Activated CD4-positive, alpha-beta T cell treated with anti-CD3 and anti-CD28 coated beads, Interleukin-2, amount 50 U/mL, for 16 hours (primary cell): ENCODE measurements around the gene CD248.
A peak's percentile ranks its signal among the peaks of the same experiment; 100 is the strongest.

Source experiments
- DNase-seq: peaks from one replicate; pipeline ENCODE4 v3.0.0-alpha.2; 2020

Gene CD248

DNA sequence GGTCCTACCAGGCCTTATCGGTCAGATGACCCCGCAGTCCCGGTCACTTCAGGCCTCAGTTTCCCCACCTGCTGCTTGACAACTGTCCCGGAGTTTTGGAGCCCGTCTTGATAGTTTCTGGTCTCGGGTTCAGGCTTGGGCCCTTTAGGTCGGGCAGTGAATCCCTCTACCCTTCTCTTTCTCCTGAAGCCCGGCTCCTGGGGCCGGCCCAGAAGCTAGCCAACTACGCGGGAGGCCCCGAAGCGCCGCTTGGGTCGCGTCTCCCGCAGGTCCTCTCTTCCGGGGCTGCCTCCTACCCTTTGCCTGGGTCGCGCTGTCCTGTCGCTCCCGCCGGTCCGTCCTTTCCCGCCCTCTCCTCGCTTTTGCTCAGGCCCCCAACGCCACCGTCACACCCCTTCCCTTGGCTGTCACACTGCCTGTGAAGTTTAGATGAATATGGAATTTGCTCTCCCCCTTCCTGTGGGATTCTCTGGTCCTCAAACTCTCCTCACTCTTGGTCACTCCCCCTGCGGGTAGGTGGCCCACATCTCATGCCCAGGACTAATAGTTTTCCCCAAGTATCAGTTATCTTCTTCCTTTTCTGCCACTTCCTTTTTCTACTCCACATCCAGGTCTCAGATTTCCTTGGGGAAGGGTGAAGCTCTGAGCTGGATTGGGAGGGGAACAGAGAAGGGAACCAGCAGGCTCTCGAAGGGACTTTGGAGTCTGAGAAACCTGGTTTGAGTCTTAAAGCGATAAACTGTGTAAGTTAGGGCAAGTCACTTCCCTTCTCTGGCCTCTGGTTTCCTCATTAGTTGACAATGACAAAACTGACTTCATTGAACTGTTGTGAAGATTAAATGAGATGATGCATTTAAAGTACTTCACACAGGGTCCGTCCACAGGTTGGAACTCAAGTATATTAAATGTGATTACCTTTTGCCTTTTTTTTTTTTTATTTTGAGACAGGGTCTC lies 47.6 kb downstream of the CD248 start:
- DNase-seq, result peak; percentile 36

DNA sequence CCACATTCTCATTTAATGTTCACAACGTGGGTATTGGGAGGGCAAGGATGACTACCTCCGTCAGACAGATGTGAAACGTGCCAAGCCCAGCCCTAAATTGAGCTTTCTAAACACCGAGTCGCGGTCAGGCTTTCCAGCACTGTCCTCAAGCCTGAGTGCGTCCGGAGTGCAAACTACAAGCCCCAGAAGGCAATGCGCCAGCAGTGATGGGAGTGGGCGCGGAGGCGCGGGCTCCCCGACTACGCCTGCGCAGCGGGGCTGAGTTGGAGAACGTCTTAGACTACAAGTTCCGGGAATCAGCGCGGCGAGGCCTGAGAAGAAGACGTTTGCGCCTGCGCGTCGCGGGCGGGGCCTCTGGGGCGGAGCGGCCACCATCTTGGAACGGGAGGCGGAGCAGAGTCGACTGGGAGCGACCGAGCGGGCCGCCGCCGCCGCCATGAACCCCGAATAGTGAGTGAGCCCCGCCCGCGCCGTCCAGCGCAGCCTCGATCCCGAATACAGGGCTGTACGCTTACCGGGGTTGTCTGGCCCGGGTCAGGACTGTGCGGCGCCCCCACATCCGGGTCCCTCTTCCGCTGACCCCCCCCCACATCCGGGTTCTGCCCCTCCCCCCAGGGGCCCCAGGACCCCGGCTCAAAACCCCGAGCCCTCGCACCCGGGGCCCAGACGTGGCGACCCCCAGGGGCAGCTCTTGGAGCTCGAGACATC lies 48.4 kb downstream of the CD248 start, which contains the start of gene RAB1B:
Gene RAB1B (plus strand): TSS at position 396 of the 708 bp plus-strand sequence. CDS start 41 bp downstream, at position 437.
- DNase-seq, result peak; percentile 100

GRCh38 chr11:66267379-66268243 lies 49.2 kb downstream of the CD248 start:
- peak; percentile 88 for DNase-seq

DNA sequence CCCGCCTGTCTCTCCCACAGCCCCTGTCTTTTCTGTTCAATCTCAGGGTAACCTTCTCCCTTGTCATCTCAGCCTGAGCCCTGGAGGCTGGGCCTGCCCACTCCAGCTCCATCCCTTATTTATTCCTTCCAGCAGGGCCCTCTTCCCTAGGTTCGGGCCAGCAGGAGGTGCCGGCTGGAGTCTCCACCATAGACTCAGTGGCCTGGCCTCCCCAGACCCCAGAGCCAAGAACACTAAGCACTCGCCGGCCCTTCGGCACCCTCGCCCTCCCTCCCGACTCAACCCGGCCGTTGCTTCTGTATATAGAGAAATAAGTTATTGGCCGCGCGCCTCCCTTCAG lies 49.8 kb downstream of the CD248 start:
- DNase-seq, result no peak

DNA sequence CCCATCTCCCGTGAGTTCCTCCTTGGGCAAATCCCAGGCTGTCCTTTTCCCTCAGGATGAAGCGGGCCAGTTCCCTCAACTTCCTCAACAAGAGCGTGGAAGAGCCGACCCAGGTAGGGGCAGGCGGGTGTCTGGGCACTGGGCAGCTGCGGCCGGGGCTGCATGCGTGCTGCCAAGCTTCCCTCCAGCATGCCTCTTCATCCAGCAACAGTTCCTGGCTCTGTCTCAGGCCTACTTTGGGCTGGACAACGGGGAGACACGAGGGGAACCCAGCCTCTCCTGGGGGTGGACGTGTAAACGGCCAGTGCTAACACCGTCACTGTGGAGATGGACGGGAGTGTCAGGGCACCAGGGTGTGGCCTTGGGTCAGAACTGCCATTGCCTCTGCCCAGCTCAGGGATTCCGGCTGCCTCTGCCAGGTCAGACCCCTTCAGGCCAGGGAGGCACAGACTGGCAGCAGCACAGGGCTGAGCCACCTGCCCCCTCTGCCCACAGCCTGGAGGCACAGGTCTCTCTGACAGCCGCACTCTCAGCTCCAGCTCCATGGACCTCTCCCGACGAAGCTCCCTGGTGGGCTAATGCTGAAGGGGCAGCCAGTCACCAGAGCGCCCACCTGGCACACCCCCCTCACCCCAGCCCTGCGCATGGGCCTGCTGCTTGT lies 50.3 kb downstream of the CD248 start:
- no peak for DNase-seq

GRCh38 chr11:66265531-66266377 lies 51.1 kb downstream of the CD248 start:
- no peak for DNase-seq

DNA sequence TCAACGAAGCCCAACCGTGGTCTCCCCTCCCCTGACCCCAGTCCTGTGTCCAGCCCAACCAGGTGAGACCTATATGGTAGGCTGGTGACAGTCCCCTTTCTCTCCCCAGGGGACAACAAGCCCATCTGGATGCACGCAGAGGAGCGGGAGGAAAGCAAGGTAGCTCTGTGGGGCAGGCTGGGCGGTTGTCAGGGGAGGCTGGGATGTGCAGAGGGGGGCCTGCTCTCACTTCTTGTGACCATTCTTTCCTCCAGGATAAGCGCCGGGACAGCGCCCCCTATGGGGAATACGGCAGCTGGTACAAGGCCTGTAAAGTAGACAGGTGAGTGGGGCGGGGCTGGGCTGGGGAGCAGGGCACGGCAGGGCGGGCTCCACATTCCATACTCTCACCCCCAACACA lies 51.9 kb downstream of the CD248 start:
- DNase-seq, result peak; percentile 47
